WTC11 (cell line): ENCODE data around the gene NDUFAF2. TPM values are rescaled to one million over a fixed set of nuclear protein-coding genes. Genes with fewer than 3 reads are reported as not detected.

Source experiments
- ATAC-seq: fragments of 200-7000 bp; cut with Tn5 transposase; 2 replicates; pipeline ENCODE4 v1.10.0; 2021; ENCODE audit warnings: mild to moderate bottlenecking, moderate library complexity
- CTCF ChIA-PET: fragments of 300-600 bp; sonication (Branson Sonifier 250); formaldehyde crosslinking; loops from one replicate; lab custom pipeline; 2021; ENCODE audit warnings: antibody characterized with exemption; lab: Charles Lee
- POLR2A ChIA-PET: fragments of 350-600 bp; sonication (Branson Sonifier 250); formaldehyde crosslinking; loops from one replicate; lab custom pipeline; 2021; ENCODE audit warnings: antibody characterized with exemption; lab: Charles Lee
- DNase-seq: peaks from one replicate; pipeline ENCODE4 v3.0.0; 2021; ENCODE audit warnings: low spot score
- H3K27ac Mint-ChIP-seq: 2 replicates; pipeline ENCODE4 v1.8.0; 2021; ENCODE audit warnings: mixed read lengths
- H3K27me3 Mint-ChIP-seq: 2 replicates; pipeline ENCODE4 v1.8.0; 2021; ENCODE audit warnings: low read depth, mild to moderate bottlenecking, moderate library complexity, mixed read lengths
- H3K36me3 Mint-ChIP-seq: 2 replicates; pipeline ENCODE4 v1.8.0; 2021; ENCODE audit warnings: mixed read lengths
- H3K4me1 Mint-ChIP-seq: 2 replicates; pipeline ENCODE4 v1.8.0; 2022; ENCODE audit warnings: mixed read lengths
- H3K4me3 Mint-ChIP-seq: 2 replicates; pipeline ENCODE4 v1.8.0; 2021; ENCODE audit warnings: mild to moderate bottlenecking, moderate library complexity, mixed read lengths
- H3K9me3 Mint-ChIP-seq: 2 replicates; pipeline ENCODE4 v1.8.0; 2021; ENCODE audit warnings: mixed read lengths
- AFF4 ChIP-seq: sonication (generic); formaldehyde crosslinking; IDR thresholded peaks from 2 replicates; pipeline ENCODE4 v1.8.1; 2023; ENCODE audit warnings: mild to moderate bottlenecking, missing genetic modification reagents, borderline replicate concordance
- ATF1 ChIP-seq: sonication (generic); formaldehyde crosslinking; IDR thresholded peaks from 2 replicates; pipeline ENCODE4 v1.8.1; 2023; ENCODE audit warnings: mild to moderate bottlenecking, moderate library complexity, missing genetic modification reagents
- FOXK1 ChIP-seq: sonication (generic); formaldehyde crosslinking; IDR thresholded peaks from 2 replicates; pipeline ENCODE4 v1.8.0; 2022; ENCODE audit warnings: mild to moderate bottlenecking, moderate library complexity, missing genetic modification reagents
- FOXP1 ChIP-seq: sonication (generic); formaldehyde crosslinking; IDR thresholded peaks from 2 replicates; pipeline ENCODE4 v1.8.0; 2022; ENCODE audit warnings: missing genetic modification reagents, mild to moderate bottlenecking, moderate library complexity, borderline replicate concordance
- JAZF1 ChIP-seq: fragments of 250-450 bp; sonication (Bioruptor Pico); IDR thresholded peaks from 2 replicates; pipeline ENCODE4 v1.9.0; 2021; ENCODE audit warnings: moderate library complexity, mild to moderate bottlenecking, inconsistent platforms
- JUN ChIP-seq: sonication (generic); formaldehyde crosslinking; IDR thresholded peaks from 2 replicates; pipeline ENCODE4 v1.8.0; 2023; ENCODE audit warnings: mild to moderate bottlenecking, missing genetic modification reagents
- KAT7 ChIP-seq: sonication (generic); formaldehyde crosslinking; IDR thresholded peaks from 2 replicates; pipeline ENCODE4 v1.8.1; 2023; ENCODE audit warnings: missing genetic modification reagents, mild to moderate bottlenecking, borderline replicate concordance
- MLX ChIP-seq: sonication (generic); formaldehyde crosslinking; IDR thresholded peaks from 2 replicates; pipeline ENCODE4 v1.8.1; 2023; ENCODE audit warnings: mild to moderate bottlenecking, missing genetic modification reagents, moderate library complexity
- RELA ChIP-seq: sonication (generic); formaldehyde crosslinking; IDR thresholded peaks from 2 replicates; pipeline ENCODE4 v1.8.1; 2022; ENCODE audit warnings: missing genetic modification reagents, mild to moderate bottlenecking, borderline replicate concordance
- SMAD3 ChIP-seq: sonication (generic); formaldehyde crosslinking; IDR thresholded peaks from 2 replicates; pipeline ENCODE4 v1.8.0; 2022; ENCODE audit warnings: missing genetic modification reagents, mild to moderate bottlenecking, borderline replicate concordance
- TEAD4 ChIP-seq: sonication (generic); formaldehyde crosslinking; IDR thresholded peaks from 2 replicates; pipeline ENCODE4 v1.8.0; 2022; ENCODE audit warnings: mild to moderate bottlenecking, missing genetic modification reagents
- ZNF396 ChIP-seq: fragments of 250-450 bp; sonication (Bioruptor Pico); IDR thresholded peaks from 2 replicates; pipeline ENCODE4 v1.8.0; 2021; ENCODE audit warnings: mild to moderate bottlenecking, moderate library complexity, borderline replicate concordance
- ZNF423 ChIP-seq: fragments of 250-450 bp; sonication (Bioruptor Pico); IDR thresholded peaks from 2 replicates; pipeline ENCODE4 v2.1.2; 2022; ENCODE audit warnings: mild to moderate bottlenecking, moderate library complexity
- ZNF671 ChIP-seq: fragments of 250-450 bp; sonication (Bioruptor Pico); IDR thresholded peaks from 2 replicates; pipeline ENCODE4 v1.8.0; 2021; ENCODE audit warnings: mild to moderate bottlenecking
- total RNA-seq: library from RNA; stranded (reverse); gene quantifications from 3 replicates; pipeline ENCODE4 v1.2.3, GENCODE V29; 2021
- TF ChIP-seq, protein P1 (sequence below): sonication (generic); formaldehyde crosslinking; IDR thresholded peaks from 2 replicates; pipeline ENCODE4 v1.8.1; 2022; ENCODE audit warnings: mild to moderate bottlenecking, missing genetic modification reagents, moderate library complexity, borderline replicate concordance
- TF ChIP-seq, protein P2 (sequence below): sonication (generic); formaldehyde crosslinking; IDR thresholded peaks from 2 replicates; pipeline ENCODE4 v1.8.1; 2023; ENCODE audit warnings: mild to moderate bottlenecking, missing genetic modification reagents
- TF ChIP-seq, protein P3 (sequence below): sonication (generic); formaldehyde crosslinking; IDR thresholded peaks from 2 replicates; pipeline ENCODE4 v1.8.1; 2022; ENCODE audit warnings: low read depth, mild to moderate bottlenecking, moderate library complexity, missing genetic modification reagents, borderline replicate concordance
- TF ChIP-seq, protein P4 (sequence below): sonication (generic); formaldehyde crosslinking; IDR thresholded peaks from 2 replicates; pipeline ENCODE4 v1.8.0; 2022; ENCODE audit warnings: mild to moderate bottlenecking, missing genetic modification reagents
- TF ChIP-seq, protein P5 (sequence below): sonication (generic); formaldehyde crosslinking; IDR thresholded peaks from 2 replicates; pipeline ENCODE4 v1.8.0; 2022; ENCODE audit warnings: mild to moderate bottlenecking, missing genetic modification reagents

The NDUFAF2 gene
- total RNA-seq, 1 experiment from 2014 or later: 42.0 TPM

- H3K27ac Mint-ChIP-seq: no peak overlapping the region
- ChIA-PET CTCF (no interaction called here), POLR2A (interaction anchor here (0.7 kb wide), 1 partner anchor 296 kb away, joined by 3 read pairs; no protein-coding TSS in a partner anchor)
- H3K36me3 Mint-ChIP-seq: no peaks in the 10 kb centered on the region
- peaks cover 14% of the 10 kb centered on the region for H3K4me1 Mint-ChIP-seq
- no peak overlapping the region for H3K4me3 Mint-ChIP-seq
- DNase-seq: no peak
- H3K27me3 Mint-ChIP-seq: no peaks in the 10 kb centered on the region
- peak; percentile 61 for ATAC-seq
- H3K9me3 Mint-ChIP-seq: peaks cover 4% of the 10 kb centered on the region
- TF ChIP-seq, protein P1, sequence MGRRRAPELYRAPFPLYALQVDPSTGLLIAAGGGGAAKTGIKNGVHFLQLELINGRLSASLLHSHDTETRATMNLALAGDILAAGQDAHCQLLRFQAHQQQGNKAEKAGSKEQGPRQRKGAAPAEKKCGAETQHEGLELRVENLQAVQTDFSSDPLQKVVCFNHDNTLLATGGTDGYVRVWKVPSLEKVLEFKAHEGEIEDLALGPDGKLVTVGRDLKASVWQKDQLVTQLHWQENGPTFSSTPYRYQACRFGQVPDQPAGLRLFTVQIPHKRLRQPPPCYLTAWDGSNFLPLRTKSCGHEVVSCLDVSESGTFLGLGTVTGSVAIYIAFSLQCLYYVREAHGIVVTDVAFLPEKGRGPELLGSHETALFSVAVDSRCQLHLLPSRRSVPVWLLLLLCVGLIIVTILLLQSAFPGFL: no peak
- TF ChIP-seq, protein P2, sequence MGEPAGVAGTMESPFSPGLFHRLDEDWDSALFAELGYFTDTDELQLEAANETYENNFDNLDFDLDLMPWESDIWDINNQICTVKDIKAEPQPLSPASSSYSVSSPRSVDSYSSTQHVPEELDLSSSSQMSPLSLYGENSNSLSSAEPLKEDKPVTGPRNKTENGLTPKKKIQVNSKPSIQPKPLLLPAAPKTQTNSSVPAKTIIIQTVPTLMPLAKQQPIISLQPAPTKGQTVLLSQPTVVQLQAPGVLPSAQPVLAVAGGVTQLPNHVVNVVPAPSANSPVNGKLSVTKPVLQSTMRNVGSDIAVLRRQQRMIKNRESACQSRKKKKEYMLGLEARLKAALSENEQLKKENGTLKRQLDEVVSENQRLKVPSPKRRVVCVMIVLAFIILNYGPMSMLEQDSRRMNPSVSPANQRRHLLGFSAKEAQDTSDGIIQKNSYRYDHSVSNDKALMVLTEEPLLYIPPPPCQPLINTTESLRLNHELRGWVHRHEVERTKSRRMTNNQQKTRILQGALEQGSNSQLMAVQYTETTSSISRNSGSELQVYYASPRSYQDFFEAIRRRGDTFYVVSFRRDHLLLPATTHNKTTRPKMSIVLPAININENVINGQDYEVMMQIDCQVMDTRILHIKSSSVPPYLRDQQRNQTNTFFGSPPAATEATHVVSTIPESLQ (CRISPR knock-in tag): no peak
- TF ChIP-seq, protein P3, sequence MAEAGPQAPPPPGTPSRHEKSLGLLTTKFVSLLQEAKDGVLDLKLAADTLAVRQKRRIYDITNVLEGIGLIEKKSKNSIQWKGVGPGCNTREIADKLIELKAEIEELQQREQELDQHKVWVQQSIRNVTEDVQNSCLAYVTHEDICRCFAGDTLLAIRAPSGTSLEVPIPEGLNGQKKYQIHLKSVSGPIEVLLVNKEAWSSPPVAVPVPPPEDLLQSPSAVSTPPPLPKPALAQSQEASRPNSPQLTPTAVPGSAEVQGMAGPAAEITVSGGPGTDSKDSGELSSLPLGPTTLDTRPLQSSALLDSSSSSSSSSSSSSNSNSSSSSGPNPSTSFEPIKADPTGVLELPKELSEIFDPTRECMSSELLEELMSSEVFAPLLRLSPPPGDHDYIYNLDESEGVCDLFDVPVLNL (CRISPR knock-in tag): no peak
- TF ChIP-seq ZNF671 (CRISPR knock-in tag) (no peak), ZNF423 (CRISPR knock-in tag) (no peak), FOXP1 (CRISPR knock-in tag) (no peak), TEAD4 (CRISPR knock-in tag) (no peak), ATF1 (CRISPR knock-in tag) (no peak), AFF4 (no peak), RELA (CRISPR knock-in tag) (no peak), JUN (CRISPR knock-in tag) (no peak), MLX (CRISPR knock-in tag) (no peak), KAT7 (CRISPR knock-in tag) (no peak), ZNF396 (CRISPR knock-in tag) (no peak), SMAD3 (CRISPR knock-in tag) (no peak), JAZF1 (no peak), FOXK1 (CRISPR knock-in tag) (no peak)
- TF ChIP-seq, protein P4, sequence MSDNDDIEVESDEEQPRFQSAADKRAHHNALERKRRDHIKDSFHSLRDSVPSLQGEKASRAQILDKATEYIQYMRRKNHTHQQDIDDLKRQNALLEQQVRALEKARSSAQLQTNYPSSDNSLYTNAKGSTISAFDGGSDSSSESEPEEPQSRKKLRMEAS (CRISPR knock-in tag): no peak
- TF ChIP-seq, protein P5, sequence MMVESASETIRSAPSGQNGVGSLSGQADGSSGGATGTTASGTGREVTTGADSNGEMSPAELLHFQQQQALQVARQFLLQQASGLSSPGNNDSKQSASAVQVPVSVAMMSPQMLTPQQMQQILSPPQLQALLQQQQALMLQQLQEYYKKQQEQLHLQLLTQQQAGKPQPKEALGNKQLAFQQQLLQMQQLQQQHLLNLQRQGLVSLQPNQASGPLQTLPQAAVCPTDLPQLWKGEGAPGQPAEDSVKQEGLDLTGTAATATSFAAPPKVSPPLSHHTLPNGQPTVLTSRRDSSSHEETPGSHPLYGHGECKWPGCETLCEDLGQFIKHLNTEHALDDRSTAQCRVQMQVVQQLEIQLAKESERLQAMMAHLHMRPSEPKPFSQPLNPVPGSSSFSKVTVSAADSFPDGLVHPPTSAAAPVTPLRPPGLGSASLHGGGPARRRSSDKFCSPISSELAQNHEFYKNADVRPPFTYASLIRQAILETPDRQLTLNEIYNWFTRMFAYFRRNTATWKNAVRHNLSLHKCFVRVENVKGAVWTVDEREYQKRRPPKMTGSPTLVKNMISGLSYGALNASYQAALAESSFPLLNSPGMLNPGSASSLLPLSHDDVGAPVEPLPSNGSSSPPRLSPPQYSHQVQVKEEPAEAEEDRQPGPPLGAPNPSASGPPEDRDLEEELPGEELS: no peak
- TF ChIP-seq, all 79 proteins: peak for 0
Observed at GRCh38 chr5:61069150-61069549, 124.1 kb downstream of the NDUFAF2 start.
